GM12891 (cell line): Measurements from ENCODE around the gene ZNF22.

Experiments
- POLR2A ChIP-seq: IDR thresholded peaks from 2 replicates; pipeline ENCODE4 v1.6.1; 2011; ENCODE audit warnings: low read depth, low read length, control low read depth
- POLR2AphosphoS5 ChIP-seq: IDR thresholded peaks from 2 replicates; pipeline ENCODE4 v1.6.1; 2011; ENCODE audit warnings: low read depth, low read length, control low read depth
- TAF1 ChIP-seq: IDR thresholded peaks from 2 replicates; pipeline ENCODE4 v1.6.1; 2011; ENCODE audit warnings: low read depth, low read length, control low read depth

DNA sequence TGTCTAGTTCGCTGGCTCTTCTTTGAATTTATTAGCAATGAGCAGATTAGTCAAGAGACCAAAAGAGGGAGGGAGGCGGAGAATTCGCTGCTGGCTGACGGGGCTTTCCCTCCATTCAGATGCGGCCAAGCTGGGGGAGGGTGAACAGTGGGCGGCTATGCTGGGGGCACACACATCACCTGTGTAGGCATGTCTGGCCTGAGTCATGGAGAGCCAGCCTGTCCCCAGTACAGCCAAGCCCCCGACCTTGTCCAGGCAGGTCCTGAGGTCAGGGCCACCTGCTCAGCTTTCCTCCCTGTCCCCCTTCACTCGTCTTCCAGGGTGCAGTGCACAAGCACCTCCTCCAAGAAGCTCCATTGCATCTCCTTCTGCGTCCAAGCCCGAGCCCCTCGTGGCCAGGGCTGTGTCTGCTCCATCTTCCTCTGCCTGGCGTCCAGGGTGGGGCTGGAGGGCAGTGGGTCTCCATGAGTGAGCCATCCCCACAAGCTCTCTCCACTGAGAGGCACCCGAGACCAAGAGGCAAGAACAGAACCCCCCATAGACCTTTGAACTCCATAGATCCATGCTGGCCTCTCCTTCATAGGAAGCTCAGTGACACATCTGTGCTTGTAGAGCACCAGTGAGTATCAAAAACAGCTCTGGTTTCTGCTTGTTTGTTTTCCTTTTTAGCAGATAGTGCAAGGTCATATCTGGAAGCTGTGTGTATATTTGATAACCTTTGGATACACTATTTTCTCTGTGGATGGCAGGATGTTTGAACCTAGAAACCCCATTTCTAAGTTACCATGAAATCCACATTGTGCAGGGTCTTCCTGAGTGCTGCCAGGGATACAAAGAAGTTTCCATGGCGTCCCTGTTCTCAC, 20.2 kb upstream of the ZNF22 start:
- TF ChIP-seq POLR2A (no peak), POLR2AphosphoS5 (no peak), TAF1 (no peak)
